NCI-H345 (cell line): ENCODE data around the gene PEX10.
"Not testable (repeated sequence)": the region's sequence is repeated elsewhere in the genome, so short reads cannot be mapped to it uniquely, and the experiment has no call there.

Source experiments
- DNase-seq: peaks from one replicate; lab custom pipeline; 2025; lab: John Stamatoyannopoulos, UW

PEX10 gene

DNA sequence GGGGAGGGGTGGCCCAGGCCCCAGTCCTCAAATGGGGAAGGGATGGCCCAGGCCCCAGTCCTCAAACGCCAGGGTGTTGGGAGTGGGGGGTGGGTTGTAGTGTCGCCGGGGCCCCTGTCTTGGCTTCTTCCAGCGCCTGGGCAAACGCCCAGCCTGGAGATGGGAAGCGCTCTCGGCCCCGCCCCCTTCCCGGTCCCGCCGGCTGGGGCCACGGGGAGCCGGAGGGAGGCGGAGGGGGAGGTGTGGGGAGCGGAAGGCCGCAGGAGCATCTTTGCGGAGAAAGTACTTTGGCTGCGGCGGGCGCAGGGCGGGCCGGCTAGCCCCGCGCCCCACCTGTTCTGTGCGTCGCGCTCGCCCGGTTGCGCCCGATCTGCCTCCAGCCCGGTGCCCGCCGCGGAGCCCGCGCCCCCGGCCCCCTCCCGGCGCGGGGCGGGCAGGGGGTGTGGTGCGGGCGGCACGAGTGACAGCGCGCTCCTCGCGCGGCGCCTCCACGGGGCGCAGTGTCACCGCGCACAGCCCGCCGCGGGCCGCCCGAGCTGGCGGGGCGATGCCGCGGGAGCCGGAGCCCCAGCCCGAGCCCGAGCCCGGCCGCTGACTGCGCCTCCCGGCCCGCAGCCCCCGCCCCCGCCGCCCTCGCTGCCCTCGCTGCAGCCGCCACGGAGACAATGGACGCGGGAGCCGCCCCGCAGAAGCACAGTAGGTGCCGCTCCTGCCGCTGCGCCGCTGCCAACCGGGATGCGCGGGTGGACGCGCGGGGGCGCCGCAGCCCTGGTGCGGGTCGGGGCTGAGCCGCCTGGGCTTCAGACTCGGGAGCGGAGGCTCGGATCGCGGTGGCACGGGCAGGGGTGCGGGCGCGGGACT is 31.1 kb upstream of the PEX10 start:
- no peak for DNase-seq

DNA sequence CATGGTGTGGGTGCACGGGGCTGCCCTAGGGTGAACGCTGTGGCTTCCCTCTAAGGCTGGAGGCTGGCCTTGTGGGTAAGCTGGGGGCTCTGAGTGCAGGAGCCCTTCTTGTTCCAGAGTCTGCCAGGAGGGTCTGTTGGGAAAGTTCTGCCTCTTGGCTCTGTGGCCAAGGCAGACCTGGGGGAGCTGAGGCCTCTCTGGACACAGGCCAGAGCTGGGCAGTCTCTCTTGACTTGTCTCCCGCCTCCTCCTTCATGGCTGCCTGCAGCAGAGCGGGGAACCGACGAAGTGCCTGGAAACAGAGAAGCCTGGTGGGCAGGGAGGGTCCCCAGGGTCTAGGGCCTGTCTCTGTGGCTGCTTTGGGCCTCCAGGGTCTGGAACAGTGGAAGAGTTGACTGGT is 30.3 kb upstream of the PEX10 start:
- no peak for DNase-seq

DNA sequence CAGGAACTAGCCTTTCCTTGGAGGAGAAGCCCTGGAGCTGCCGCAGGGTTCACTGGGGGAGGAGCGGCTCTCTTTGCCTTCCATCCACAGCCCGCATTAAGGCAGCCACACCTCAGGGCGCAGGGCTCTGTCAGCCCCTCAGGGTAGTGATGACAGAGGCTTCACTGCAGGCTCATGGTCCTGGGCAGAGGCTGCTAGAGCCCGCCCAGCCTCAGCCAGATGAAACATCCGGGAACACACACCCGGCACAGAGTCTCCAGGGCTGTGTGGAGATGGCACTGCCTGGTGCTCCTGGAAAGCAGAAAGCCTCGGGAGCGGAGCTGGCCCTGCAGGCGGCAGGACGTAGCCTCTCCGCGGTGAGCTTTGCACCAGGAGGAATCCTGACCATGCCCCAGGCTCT is 29.4 kb upstream of the PEX10 start:
- DNase-seq: no peak

DNA sequence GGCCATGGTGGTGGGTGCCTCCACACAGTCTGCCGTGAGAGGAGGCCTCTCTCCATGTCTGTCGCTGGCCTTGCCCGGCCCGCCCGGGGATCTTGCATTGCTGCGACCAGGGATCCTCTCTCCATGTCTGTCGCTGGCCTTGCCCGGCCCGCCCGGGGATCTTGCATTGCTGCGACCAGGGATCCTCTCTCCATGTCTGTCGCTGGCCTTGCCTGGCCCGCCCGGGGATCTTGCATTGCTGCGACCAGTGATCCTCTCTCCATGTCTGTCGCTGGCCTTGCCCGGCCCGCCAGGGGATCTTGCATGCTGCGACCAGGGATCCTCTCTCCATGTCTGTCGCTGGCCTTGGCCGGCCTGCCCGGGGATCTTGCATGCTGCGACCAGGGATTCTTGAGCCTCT is 28.0 kb upstream of the PEX10 start:
- not testable (repeated sequence) for DNase-seq

DNA sequence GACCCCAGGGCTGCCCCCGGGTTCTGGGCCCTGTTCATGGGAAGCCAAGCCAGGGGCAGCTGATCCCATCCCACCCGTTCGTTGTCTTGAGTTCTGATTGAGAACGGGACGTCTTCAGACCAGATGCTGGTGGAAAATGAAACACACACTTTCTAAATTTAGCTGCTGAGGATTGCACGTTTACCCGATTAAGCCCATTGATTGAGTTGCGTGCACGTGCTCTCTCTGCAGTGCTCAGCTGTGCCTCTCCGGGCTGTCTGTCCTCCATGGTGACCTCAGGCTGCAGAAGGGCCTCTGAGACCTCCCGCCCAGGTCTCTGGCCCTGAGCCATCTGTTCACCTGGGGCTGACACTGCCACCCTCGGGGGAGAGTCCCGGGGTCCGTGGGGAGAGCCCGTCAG is 27.0 kb upstream of the PEX10 start:
- no peak for DNase-seq

DNA sequence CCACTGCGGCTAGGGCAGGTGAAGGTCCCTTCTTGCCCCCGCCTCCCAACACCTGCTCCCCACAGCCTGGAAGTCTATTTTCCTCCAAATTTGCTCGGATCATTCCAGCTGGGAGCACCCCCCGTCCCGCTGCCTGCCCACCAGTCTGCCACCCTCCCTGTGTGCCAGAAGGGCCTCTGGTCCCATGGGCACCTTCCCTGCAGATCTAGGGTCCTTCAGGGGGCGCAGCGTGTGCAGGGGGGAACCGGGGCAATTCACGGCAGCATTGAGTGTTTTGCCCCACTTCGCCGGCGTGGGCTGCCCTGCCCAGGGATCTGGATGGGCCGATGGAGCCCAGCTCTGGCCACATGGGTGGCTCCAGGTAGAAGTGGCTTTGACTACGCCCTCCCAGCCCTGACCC is 26.3 kb upstream of the PEX10 start:
- no peak for DNase-seq

DNA sequence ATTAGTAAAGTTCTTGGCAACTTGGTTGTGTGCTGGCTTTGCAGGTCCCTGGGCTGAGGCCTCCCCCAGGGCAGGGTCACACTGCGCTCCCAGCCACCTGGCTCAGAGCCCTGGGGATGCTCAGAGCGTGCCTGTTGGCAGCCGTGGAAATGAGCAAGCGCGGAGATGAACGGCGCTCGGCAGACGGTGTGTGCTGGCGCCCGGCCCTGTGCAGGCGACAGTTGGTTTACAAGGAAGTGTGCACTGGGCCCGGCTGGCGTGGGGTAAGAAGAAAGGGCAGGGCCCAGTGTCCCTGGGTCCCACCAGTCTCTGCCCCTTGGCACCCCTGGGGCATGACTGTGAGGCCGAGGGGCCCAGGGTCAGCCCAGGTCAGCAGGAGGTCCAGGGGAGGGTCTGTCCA is 25.7 kb upstream of the PEX10 start:
- no peak for DNase-seq

DNA sequence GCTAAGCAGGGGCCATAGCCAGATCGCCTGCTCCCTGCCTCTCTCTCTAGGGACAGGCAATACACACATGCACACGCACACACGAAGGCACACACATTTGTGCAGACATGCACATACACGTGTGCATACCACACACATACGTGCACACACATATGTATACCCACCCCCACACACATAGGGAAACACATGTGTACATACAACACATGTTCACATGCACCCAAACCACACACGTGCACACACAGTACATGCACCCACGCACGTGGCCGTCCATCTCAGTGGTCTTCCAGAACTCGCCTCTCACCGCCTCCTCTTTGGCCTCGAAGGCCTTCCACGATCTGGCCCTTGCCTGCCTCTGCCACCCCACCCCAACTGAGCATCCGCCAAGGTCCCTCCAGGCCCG is 25.3 kb upstream of the PEX10 start:
- DNase-seq: no peak

DNA sequence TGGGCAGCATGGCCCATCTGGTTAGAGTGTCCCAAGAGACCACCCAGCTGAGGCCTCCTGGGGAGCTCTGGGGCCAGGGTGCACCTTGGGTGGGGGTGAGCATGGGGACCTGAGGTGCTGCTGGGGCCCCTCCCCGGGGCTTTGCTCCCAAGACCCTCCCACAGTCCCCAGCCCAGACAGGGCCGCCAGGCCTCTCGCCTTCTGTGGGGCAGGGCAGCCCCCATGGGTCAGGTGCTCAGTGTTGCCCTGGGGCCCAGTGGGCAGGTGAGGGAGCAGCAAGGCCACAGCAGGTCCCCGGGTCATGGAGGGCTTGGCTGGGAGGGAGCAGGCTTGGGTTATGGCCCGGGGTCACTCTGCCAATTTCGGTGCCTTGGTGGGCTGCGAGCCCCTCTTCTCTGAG is 24.5 kb upstream of the PEX10 start:
- DNase-seq: no peak

DNA sequence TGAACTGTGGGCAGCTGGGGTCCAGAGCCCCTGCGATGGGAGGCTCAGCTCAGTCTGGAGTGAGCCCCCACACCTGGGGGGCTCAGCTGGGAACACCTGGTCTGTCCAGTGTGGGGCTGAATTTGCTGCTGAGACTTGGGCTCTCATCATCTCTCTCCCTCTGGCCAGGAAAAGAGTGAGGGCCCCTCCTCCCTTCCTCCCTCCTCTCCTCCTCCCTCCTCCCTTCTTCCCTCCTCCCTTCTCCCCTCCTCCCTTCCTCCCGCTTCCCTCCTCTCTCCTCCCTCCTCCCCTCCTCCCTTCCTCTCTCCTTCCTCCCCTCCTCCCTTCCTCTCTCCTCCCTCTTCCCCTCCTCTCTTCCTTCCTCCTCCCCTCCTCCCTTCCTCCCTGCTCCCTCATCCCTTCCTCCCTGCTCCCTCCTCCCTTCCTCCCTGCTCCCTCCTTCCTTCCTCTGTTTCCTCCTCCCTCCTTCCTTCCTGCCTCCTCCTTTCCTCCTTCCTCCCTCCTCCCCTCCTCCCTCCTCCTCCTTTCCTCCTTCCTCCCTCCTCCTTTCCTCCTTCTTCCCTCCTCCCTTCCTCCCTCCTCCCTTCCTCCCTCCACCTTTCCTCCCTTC is 23.5 kb upstream of the PEX10 start:
- DNase-seq: no peak

DNA sequence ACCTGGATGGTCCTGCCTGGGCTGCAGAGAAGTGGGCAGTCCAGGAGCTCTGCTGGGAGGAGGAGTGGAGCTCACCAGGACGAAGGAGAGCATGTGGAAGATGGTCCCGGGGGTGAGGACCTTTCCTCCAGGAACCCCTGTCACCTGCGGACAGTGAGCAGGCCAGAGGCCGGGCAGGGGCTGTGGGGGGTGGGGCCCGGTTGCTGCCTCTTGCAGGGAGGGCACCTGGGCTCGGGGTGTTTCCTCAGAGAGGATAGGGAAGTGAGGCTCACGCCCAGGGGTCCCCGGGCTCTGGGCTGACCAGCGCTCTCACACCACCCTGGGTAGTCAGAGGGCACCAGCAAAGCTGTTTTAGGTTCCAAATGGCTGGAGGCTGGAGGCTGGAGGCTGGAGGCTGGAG is 22.7 kb upstream of the PEX10 start:
- no peak for DNase-seq

DNA sequence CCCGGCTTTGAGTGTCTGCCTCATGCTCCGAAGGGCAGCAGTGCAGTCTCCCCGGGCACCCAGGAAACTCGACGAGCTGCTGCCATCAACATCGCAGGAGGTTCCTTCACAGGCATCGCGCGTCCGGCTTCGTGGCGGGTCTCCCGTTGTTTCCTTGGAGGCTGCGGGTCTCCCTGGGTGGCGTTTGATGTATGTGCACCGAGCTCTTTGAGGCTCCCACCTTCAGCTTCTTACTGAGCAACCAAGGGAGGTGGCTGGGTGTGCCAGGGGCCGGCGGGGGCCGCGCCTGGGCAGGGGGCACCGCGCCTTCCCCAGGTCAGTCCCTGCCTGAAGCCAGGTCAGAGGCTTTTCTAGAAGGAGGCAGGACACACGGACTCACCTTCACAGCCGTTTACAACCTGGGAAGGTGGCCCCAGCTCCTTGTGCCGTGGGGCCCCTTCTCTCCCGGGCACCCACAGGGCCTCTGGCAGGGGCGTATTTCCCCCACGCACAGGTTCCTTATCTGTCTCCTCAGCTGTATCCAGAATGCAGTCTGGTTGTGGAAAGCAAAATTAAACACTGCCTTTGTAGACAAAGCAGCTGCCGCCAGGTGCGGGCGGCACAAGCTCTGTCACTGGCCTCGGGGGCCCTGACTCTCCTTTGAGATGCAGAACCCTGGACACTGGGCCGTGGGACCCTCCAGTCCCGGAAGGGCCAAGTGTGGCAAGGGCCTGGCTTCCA is 21.7 kb upstream of the PEX10 start:
- no peak for DNase-seq

DNA sequence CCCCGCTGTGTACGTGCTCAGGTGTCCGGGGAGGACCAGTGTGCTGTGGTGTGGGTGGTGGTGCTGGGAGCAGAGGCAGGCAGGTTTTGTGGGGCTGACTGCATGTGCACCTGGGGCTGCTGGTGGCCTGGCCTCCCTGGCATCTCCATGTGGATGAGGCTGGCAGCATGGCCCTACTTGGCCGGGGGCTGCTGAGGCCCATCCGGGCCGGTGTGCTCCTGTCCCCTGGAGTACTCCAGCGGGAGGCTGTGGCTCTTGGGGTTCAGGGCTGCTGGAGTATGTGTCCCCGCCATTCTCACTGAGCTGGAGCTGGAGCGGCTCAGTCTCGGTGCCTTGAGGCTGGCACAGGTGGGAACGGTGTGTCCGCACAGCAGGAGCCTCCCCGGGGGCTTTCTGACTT is 20.8 kb upstream of the PEX10 start:
- DNase-seq: no peak

DNA sequence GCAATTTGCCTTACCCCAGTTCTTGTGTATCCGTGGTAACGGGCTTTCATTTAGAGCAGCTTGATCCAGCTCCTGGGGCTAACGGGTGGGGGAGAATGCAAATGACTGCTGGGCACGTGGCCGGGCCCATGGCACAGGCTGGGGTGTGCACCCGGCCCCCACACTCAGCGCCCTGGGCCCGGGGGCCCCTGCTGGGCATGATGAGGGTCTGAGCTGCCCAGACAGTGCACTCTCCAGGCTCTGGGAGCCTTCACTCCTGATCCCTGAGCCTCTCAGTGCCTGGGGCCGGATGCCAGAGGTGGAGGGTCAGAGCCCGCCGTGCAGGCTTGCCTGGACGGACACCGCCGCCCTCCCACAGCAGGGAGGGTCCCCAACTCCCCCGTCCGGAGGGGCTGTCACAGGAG is 20.1 kb upstream of the PEX10 start:
- DNase-seq: no peak

DNA sequence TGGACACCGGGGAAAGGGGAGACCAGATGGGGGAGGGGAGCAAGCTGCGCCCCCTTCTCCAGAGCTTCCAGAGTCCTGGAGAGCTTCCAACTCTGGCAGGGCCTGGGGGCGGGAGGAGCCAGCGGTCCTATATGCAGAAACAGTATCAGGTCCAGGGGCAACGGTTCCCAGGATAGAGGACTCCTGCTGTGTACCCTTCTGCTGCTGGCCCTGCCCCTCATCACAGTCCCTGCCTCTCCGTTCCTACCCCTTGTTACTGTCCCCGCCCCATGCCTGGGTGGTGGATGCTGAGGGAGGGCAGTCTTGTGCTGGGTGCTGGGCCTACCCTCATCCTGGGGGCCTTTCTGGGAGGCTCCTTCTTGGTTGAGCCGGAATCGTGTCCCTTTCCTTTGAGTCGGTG is 19.2 kb upstream of the PEX10 start:
- peak; percentile 13 for DNase-seq

DNA sequence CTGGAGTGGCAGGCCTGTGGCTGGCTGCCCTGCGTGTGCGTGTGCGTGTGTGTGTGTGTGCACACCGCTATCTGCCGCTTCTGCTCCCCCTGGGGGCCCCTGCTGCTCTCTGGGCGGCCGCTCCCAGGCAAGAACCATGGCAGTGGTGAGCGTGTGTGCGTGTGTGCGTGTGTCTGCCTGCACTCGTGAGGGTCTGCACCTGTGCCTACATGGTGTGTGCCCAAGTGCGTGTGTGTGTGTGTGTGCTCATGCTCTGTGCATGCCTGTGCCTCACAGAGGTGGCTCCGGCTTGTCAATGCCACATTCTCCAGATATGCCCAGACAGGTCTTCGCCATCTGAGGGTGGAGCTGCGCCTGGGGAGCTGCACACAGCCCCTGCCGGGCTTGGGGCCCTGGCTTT is 18.7 kb upstream of the PEX10 start:
- DNase-seq: no peak

DNA sequence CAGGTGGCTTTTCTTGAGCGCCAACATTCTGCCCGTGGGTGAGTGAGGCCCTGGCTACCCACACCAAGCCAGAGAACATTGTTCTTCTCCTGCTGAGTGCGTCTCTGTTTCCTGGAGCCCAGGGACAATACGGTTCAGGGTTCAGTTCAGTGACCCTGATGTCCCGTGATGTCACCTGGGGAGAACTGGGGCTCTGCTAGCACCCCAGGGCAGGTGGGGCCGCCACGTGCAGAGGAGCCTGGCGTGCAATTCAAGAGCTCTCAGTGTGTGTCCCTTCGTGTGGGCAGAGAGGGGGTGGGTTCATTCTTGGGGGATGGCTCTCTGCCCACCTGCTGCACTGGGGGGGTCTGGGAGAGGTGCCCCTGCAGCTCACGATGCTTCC is 18.2 kb upstream of the PEX10 start:
- no peak for DNase-seq

DNA sequence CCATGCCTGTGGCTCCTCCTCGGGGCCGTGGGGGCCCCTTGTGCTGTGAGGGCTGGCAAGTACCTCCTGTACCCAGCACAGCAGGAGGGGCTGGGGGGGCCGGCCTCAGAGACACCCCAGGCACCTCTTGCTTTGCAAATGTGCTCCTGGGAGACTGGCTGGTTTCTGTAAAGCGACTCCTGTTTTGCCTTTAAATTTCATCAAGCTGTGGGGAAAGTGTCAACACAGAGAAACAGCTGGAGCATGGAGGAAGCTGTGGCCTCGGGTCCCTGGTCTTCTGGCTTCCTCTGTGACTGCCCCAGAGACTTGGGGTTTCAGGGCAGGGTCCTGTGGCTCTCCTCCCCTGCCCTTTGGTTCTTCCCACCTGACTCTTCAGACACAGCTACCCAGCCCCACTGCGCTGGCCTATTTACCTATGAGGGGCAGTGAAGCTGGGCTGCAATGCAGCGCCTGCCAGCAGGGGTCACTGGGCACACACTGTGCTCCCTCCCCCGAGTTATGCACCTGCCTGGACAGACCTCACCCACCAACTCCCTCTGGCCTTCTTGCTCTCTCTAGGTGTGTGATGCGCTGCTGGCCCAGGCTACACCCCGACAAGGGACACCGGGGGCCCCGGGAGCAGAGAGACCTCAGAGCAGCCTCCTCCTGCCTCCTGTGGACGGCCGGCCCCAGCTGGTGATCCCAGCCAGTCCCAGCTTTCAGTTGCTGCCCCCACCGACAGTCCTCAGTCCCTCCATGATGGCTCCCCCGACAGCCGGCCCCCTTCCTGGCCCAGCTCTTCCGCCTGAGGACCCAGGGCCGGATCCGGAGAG is 17.6 kb upstream of the PEX10 start:
- no peak for DNase-seq

DNA sequence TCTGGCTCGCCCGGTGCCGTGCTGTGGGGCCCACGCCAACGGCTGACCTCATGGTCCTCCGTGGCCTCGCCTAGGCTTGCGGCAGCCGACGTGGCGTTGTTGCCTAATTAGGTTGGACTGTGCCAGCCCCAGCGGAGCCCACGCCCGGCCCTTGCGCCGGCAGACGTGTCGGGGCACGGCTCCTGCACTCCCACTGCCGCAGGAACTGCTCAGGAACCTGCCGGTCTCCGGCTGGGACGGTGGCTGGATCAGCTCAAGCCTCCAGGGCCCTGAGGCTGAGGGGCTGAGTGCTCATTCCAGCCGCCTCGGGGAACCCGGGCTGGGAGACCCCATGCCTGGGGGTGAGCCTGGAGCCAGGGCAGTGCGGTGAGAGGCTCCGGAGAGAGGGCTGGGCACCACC is 16.1 kb upstream of the PEX10 start:
- DNase-seq: no peak

DNA sequence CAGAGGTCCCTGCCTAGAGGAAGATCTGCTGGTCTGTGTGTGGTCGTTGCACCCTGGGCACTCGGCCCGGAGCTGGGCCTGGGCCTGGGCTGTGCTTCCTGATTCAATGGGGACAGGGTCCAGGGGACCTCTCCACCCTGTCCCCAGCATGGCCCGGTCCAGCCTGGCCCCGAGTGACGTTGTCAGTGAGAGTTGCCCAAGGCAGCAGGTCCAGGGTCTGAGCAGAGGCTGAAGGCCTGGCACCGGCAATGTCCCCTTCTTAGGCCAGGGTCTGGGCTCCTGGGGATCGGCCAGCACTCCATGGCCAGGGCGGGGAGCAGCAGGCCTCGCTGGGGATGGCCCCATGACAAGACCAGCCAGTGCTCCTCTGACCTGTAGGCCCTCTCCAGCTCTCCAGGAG is 15.6 kb upstream of the PEX10 start:
- no peak for DNase-seq

DNA sequence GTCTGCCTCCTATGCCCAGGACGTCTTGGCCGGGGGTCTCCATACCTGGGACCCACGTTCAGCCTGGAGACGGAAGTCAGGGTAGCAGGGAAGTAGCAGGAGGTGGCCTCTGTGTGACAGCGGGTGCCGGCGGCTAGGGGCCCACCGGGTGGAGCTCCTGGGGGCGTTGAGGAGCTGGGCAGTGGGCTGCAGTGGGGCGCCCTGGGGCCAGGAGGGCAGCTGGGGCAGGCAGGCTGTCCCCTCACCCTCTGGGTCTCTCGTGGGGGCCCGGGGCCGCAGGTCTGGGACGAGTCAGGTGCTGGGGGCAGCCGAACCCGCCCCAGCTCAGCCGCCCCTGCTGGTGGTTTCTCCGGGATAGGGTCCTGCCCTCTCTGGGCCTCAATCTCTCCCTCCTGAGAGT is 14.7 kb upstream of the PEX10 start:
- no peak for DNase-seq

DNA sequence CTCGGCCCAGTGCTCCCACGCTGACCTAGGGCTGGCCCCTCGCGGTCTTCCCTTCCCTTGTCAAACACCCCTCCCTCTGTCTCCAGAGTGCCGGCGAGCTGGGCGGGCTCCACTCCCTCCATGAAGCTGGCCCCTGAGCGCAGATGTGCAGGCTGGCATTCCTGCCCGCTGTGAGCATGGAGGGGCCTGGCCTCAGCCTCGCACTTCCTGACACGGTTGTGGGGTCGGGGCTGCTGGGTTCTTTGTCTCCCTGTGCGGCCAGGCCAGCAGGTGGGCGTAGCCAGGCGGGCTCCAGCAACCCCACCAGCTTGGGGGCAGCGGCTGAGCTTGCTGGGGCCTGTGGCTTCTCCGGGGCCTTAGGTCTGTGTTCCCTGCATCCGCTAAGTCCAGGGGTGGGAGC is 14.2 kb upstream of the PEX10 start:
- DNase-seq: no peak

DNA sequence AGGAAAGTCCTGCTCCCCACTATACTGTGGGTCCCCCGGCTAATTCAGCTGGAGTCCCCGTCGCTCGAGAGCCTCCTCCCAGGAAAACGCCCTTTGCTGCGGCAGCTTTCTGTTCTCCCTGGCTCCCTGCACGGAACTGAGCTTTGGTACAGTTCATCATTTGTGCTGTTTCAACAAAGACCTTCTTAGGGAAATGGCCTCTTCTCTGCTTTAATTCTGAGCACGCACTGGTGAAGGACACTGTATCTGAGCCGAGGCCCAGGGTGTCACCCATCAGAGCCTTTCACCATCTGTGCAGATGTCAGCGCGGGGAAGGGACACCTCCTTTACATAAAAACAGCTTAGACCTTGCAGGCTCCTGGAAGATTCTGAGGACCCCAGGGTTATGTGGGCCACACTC is 13.5 kb upstream of the PEX10 start:
- no peak for DNase-seq
